ENCODE data around the gene MGAT5.

MGAT5 gene

DNA sequence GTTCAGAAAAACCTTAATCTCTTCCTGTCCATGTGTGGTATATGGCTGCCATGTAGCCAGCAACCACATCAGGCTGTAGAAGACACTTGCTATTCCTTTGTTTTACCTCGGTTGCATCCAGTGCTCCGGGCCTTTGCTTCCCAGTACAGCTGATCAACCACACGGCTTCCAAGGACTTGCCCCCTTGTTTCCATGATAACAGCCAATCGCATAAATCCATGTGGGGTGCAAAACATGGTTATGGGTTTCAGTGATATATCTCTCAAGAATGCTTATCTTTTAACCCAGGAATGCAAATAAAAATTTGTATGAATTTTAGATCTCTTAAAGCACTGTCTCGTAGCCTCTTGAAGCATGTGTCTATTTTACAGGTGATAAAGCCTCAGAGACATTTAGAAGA, 118.3 kb downstream of the MGAT5 start:
- no peak for DNase-seq

DNA sequence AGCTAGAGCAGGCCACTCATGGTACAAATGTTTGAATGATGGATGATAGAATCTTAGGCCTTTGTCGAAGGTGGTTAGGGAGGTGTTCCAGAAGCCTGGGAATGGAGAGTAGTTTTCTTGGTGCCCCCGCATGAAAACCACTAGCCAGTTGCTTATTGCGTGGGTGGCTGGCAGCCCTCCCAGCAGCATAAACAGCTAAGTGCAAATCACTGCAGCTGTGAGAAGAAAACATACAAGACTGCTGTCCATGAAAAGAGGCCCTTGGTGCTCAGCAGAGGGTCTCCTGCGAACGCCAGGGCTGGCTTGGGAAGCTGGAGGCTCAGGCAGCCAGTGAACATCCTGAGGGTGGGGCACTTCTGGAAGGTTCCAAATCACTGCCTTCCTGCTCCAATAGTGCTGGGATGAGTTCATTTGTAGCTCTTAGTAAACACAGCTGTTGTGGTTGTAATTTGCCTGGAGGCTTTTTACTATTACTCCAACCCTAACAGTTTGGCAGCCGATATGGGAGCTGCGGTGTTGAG, 118.8 kb downstream of the MGAT5 start:
- no peak for DNase-seq

DNA sequence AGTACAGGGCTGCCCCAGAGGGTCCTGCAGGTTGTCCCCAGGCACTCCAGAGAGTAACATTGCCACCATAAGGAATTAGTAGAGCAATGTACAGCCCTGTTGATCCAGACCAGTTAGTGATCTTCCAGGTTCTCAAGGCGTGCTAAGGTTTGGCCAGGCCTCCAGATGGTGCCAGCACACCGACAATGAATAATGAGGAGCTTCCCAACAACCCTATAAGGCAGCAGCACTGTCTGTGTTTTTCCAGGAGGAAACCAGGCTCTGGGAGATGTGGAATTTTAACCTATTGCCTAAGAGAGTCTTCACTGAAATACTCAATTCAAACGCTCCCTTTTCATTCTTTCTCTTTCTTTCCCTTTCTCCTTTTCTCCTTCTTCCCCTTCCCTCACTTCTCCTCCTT, 122.1 kb downstream of the MGAT5 start:
- no peak for DNase-seq

DNA sequence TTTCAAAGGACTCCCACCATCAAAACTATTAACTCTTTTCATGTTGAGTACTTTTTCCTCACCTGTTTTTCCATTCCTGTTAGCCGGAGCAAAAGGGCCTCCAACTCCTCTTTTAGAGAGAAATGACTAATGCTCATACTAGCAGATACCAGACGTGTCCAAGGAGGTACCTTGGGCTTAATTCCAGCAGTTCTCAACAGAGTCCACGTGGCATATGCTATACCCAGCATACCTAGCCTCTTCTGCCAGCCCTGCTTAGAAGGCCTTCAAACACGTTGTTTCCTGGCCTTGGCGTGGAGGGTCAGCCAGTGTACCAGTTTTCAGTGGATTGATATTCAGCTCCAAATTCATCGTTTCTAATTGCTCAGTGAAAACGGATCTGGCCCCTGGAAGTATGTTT, 123.9 kb downstream of the MGAT5 start:
- no peak for DNase-seq

DNA sequence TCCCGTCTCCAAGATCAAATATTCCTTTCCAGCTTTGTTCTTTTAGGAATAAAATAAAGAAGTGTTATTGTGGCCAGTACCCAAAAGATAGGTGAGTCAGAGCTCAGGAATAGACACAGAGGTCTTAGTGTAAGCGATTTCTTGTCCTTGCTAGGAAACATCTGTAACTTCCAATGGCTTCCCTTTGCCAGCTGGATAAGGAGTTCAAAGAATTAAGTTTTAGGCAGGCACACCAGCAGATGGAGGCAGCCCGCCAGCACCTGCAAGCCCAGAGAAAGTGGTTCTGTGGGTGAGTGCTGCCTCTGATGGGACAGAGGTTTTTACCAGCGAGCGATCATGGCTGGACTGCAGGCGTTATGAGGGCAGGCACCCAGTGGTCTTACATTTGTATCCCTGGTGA, 125.4 kb downstream of the MGAT5 start:
- DNase-seq = no peak

DNA sequence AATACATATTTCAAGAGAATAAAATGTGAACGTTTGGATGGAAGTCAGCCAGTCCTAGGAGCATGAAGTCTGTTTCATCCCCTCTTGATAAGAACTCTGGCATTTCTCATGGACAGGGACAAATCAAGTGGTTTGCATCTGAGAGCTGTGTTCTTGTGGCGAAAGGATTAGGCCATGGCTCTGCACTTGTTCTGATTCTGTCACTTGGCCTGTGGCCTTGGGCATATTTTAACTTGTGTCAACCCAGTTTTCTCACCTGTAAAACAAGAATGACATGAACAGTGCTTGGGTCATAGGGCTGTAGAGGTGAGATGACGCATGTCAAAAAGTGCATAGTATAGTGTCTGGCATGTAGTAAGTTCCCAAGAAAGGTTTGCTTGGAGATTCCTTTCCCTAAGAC, 125.8 kb downstream of the MGAT5 start:
- no peak for DNase-seq

DNA sequence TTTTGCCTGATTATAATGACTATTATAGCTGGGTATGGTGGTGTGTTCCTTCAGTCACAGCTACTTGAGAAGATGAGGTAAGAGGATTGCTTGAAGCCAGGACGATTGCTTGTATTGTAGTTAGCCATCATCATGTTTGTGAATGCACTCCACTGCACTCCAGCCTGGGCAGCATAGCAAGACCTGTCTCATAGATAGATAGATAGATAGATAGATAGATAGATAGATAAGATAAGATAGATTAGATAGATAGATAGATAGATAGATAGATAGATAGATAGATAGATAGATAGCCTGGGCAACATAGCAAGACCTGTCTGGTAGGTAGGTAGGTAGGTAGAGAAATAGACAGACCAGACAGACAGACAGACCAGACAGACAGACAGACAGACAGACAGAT, 127.3 kb downstream of the MGAT5 start:
- DNase-seq = no peak

DNA sequence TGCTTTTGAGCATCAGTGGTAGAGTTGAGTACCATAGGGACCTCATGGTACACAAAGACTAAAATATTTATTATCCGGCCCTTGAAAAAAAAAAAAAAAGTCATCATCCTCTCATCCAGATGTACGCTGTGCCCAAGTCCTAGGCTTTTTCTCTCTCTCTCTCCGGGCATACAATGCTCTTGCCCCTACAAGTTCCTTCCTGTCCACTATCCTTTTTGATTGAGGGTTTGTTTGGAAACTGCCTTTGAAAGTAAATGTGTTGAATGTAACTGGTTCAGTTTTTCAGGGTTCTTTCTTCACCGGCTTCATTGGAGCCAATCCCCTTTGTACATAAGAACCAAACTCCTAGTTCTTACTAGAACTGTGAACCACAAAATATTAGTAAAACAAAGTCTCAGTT, 130.3 kb downstream of the MGAT5 start:
- DNase-seq = no peak

DNA sequence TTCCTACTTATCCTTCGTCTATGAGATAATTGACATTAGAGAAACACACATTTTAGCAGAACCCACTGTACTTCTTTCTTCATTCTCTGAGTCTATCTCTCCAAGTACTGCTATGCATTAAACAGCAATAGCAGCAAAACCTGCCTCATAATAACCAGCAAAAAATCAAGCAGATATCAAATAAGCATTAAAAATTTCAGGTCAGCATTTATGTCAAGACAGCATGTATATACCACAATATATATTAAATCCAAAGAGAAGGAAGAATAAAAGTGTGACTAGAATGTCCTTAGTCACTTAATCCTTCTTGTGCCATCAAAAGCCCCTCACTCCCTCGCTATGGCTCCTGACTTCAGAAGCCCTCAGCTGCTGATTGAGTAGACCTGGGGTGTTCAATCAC, 131.3 kb downstream of the MGAT5 start:
- no peak for DNase-seq

DNA sequence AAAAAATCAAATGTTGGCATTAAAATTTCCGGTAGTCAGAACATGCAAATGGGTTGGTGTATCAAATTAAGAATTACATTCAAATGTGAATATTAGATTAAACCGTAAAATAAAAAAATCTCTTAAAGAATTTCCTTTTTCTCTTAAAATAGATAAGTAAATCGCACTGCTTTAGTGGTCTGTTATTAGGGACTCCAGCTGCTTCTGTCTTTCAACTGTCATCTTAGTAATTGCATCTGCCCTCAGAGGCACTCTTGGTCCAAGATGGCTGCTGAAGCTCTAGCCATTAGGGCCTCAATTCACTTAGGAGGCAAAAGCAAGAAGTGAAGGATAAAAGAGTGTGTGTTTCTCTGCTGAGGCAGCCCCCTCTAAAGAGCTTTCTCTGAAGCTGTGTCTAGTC, 132.4 kb downstream of the MGAT5 start:
- DNase-seq = no peak

DNA sequence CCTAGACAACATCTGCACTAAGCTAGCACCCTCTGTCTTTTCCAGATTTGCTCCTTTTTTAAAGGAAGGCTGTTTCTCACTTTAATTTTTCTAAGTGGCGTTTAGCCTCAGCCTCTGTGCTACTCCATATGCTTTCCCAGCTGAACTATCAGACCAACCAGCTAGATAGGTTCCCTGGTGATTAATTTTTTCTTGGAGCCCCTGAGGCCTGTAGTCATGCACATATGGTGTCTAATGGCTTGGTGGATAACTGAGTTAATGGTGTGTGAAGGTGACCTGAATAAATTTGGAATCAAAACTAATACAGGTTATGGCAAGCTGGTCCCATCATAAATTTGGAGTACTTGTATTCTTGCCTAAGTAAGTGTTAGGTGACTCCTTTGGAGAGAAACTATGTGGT, 135.5 kb downstream of the MGAT5 start:
- DNase-seq = no peak

DNA sequence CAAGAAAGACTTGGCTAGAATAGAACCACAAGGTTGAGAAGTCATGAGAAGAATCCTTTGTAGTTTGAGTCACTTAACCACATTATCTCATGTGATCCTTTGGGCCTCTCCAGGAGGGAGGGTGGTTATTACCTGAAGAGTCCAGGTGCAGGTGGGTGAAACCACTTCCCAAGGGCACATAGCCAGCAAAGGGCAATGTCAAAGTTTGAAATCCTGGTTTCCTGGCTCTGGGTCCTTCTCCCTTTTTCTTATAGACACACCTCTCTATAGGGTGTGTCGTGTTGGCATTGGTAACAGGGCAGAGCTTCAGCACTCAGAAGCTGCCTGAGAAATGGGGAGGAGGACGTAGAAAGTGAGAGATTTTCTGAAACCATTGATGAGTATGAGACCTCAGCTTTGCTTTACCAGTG, 137.9 kb downstream of the MGAT5 start:
- no peak for DNase-seq

DNA sequence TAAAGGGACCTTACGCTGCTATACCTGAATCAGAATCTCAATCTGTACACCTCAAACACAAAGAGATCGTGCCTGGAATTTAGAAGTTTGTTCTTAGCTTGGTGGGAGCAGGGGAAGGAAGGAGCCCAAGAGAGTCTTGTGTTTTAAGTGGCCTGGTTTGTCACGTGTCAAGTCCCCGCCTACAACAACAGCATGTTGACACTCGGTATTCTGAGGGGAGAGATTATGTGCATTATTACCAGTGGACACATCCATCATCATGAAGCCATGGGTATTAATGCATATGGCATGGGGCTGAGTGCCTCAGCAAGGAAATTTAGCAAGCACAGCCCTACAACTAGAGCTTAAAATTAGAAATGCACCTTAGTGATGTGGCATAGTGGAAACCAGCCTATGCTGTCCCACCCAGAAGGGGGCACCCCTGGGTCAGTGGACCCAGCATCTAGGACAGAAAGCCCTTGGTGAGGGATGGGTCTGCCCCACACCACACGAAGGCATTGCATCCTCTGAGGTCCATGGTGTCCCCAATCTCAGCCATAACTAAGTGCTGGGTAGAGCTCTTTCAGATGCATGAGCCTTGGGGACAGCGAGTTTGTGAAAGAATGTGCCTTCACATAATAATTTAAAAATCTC, 138.7 kb downstream of the MGAT5 start:
- DNase-seq = no peak

DNA sequence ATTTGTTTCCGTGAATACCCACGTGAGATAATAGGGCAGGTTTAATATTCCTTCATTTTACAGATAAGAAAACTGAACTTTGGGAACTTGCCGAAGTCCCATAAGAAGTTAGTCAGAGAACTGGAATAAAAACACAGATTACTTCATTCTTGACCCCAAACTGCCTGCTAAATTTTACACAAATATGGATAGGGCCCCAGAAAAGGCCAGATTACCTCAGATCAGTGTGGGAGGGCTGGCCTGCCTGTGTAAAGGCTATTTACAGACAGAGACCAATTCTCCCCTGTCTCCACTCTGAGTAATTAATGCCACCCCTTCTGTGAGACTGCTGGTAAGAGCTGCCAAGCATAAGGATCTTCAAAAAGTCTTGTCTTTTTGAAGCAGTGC, 139.2 kb downstream of the MGAT5 start:
- no peak for DNase-seq

DNA sequence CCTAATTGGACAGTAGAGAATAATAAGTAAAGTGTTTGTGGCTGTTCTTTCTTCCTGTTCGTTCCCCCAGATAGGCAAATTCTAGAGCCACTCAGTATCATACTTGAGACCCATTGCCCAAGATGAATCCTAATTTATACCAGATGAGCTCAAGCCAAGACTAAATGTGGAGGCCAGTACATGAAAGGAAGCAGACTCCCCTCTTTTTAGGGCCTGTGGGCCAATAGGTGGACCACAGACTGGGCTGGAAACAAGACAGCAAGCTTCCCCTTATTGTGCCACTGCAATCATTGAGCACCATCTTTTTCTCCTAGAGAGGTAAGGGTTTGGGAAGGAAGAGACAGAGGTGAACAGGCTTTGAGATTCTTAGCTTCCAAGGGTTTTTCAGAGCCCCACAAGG, 141.9 kb downstream of the MGAT5 start:
- peak; percentile 10 for DNase-seq

DNA sequence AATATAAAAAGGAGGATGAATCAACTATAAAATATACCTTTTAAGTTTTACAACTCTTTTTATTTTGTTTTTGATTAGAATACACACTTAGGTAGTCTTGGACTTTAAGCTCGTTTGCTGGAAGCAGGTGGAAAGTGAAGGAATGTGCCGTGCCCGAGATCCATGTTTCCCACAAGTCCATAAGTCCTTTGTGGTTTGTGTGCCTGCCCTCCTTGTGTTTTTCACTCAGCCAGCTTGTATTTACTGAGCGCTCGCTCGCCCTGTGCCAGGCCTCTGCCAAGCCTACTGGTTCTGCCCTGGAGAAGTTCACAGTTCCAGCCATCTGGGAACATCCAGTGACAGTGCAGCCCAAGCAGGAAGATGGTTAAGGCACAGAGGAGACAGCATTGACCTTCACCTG, 142.6 kb downstream of the MGAT5 start:
- DNase-seq = no peak

DNA sequence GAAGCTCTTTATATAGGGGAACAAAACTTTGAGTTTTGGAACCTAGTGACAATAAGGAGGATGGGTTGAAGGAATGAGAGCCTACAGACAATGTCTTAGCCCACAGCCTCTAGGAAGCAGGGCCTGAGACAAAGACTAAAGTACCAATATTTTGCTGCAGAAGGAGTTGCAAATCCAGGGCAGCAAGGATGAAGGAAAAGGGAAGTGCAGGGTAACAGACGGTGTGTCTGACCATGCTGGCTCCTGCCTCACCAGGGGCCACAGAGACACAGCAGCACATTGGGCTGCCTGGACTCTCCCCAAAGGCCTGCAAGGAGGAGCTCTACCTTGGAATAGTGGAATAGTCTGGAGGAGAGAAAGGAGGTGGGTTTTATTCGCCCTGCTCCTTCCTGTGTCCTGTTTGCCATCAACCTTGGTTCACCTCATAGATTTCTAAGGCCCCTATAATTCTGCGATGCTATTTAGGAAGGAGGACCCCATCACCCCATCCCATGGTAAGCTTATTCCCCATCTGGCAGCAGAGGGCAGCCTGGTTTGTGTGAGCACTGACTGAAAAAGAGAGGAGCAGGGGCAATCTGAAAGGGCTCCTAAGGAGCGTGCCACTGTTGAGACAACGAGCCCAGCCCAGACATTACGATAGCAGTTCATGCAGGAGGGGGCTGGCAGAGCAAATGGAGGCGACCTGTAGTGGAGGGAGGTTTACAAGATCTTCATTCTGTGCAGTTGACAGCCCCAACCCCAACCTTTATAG, 143.4 kb downstream of the MGAT5 start:
- no peak for DNase-seq

DNA sequence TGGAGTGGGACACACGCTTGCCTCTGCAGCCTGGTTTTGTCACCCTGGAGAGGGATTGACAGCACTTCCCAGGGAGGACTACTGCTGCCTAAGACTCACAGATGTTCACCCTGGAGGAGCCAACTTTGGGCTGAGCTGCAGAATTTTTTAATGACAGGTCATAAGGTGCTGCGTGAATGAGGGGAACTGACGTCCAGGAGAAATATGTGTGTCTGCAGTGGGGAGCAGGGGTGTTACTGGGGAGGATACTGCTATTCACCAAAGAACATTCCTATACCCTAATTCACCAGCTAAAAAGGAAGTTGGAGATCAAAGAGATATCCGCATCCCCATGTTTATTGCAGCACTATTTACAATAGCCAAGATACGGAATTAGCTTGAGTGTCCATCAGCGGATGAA, 144.4 kb downstream of the MGAT5 start:
- no peak for DNase-seq

DNA sequence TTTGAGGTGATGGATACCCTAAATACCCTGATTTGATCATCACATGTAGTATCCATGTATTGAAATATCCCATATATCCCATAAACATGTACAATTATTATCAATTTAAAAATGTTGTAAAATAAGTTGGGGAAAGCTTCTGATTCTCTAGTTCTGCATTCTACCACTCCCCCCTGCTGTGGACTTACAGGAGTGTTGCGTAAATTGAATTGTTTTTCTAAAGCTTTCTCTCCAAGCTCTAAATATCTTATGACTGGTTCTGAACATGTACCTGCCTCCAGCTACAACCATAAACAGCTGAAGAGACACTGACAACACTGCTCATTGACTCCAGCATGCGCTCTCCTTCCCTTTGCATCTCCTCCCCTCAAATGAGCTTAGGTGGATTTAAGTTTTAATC, 145.2 kb downstream of the MGAT5 start:
- peak; percentile 20 for DNase-seq

DNA sequence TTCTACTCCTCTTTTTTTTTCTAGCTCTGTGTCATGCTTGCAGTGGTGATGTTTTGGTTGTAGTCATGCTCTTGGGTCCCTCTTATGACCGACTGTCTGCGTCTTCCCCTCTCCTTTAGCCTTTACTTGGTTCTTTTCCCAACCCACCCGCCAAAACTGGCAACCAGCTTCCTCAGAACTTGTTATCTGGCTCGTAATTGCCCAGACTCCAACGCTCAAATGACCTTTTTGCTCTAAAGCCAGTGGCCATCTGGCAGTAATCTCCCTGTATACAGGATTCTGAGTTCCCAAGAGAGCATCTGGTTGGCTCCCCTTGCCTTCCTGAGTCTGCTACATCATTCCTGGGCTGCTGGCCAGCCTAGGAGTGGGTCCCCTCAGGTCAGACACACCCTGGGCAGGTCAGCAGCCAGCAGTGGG, 147.2 kb downstream of the MGAT5 start:
- no peak for DNase-seq

DNA sequence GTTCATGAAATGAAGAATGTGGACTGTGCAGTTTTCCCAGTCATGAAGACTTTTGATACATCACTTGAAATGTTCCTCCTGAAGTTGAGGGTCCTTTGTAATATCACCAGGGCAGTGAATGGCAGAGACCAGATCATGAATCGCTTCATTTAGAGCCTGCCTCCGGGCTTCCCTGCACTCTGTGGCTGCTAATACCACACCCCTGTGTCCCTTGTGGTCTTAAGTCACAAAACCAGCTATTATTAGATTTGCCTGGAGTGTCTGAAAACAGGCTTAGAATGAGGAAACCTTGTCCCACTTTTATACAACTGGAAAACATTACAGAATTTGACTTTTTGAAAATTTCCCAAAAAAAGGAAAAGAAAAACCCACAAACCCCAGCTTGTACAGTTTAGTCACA, 147.9 kb downstream of the MGAT5 start:
- DNase-seq = peak; percentile 7

DNA sequence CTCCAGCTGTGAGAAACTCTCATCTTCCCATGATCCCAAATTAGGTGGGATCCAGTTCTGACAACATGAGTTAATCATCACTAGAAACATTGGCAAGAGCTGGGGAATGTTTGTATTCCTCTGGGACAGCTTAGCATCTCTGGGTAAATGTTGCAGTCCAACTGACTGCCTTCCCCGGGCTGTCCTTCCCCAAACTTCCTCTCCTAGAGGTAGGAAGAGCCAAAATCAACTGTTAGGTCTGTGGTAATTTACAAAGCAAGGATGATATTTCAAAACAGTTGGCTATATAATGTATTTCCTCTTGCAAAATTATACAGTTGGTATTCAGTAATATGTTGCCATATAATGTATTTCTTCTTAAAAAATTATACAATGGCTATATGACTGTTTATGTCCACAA, 148.5 kb downstream of the MGAT5 start:
- DNase-seq = peak; percentile 12

DNA sequence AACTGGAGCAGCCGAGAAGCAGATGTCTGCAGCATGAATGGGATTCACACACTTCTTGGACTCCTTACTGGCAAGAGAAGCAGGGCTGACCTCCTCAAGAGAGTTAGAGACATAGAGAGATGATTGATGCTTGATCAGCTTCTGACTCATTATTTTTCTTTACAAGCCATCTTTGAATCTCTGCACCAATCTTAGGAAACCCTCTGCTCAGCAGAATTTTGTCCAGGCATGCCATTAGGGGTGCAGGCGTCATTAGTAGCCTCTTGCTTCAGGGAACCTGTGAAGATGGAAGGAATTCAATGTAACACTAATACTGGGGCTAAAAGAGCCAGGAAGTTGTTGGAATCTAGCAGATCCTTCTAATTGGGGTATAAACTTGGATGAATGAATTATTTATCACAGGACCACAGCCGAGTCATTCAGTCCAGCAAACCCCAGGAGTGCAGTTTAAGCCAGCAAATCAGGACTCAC, 151.8 kb downstream of the MGAT5 start:
- DNase-seq = no peak

DNA sequence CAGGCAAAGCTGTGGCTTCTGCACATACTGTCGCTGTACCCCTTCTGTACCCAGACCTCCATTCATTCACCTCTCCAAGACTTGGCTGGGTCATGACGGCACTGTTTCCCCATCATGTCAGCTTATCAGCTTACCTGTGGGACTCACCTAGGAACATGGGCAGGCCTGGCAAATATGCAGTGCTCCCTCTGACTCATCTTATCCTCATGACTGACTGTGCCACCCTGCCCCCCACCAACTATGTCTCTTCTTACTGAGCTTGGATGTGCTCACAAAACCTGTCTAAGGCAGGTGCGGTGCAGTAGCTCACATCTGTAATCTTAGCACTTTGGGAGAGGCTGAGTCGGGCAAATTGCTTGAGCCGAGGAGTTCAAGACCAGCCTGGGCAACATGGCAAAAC, 152.4 kb downstream of the MGAT5 start:
- no peak for DNase-seq

DNA sequence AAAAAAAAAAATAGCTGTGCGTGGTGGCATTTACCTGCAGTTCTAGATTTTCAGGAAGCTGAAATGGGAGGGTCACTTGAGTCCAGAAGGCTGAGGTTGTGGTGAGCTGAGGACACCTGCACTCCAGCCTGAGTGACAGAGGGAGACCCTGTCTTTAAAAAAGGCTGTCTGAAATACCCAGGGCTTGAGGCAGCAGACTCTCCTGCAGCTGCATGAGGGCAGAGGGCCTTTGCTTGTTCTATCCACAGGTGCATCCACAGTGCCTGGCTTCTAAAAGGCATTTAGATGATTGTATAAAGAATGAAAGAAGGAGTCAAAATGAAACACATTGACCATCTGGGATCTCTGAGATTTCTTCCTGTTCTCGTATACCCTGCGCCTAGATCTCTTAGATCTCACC, 152.9 kb downstream of the MGAT5 start:
- no peak for DNase-seq

All from hematopoietic multipotent progenitor cell treated with erythropoietin and hydrocortisone succinate and interleukin-3 and kit ligand, for 6 days (in vitro differentiated cells).